IMR-90 (cell line): ENCODE measurements around the gene DHRS7B. TPM values are rescaled to one million over a fixed set of nuclear protein-coding genes. Genes with fewer than 3 reads are reported as not detected.
A peak's percentile ranks its signal among the peaks of the same experiment; 100 is the strongest.

ENCODE experiments used
- ATAC-seq: fragments of 200-7000 bp; cut with Tn5 transposase; 2 replicates; pipeline ENCODE4 v1.9.1; 2020; ENCODE audit warnings: low read depth, mild to moderate bottlenecking, moderate library complexity
- Bru-seq: library from RNA; stranded (reverse); fragments of 400-500 nt; gene quantifications from one replicate; lab custom pipeline; 2021; lab: Mats Ljungman, UMichigan
- BruChase-seq, 2 experiments: library from RNA; stranded (reverse); fragments of 400-500 nt; gene quantifications; one replicate each; lab custom pipeline; 2021; lab: Mats Ljungman, UMichigan
- BruUV-seq: library from RNA; stranded (reverse); fragments of 400-500 nt; replicated peaks from 2 replicates; lab custom pipeline; 2021; lab: Mats Ljungman, UMichigan
- CTCF ChIA-PET: fragments of 300-600 bp; formaldehyde crosslinking; extraction: SDS; loops from one replicate; lab custom pipeline; 2021; ENCODE audit warnings: antibody characterized with exemption; lab: Yijun Ruan, JAX
- POLR2A ChIA-PET: fragments of 300-600 bp; sonication (Branson Sonifier 250); formaldehyde crosslinking; loops from one replicate; lab custom pipeline; 2022; ENCODE audit warnings: antibody characterized with exemption; ENCODE audit not compliant: unreplicated experiment; lab: Charles Lee
- DNase-seq: peaks from one replicate; pipeline ENCODE4 v3.0.0; 2013
- H2AFZ ChIP-seq: replicated peaks from 2 replicates; pipeline ENCODE3; 2013; ENCODE audit warnings: low read length, mild to moderate bottlenecking; ENCODE audit not compliant: poor library complexity
- H2AK5ac ChIP-seq: 2 replicates; pipeline ENCODE4 v1.6.1; 2013; ENCODE audit warnings: low read depth, low read length, inconsistent platforms
- H2AK9ac ChIP-seq: replicated peaks from 2 replicates; pipeline ENCODE3; 2013; ENCODE audit warnings: mild to moderate bottlenecking, low read depth, low read length, moderate library complexity; ENCODE audit not compliant: poor library complexity
- H2BK120ac ChIP-seq: 2 replicates; pipeline ENCODE4 v1.6.1; 2013; ENCODE audit warnings: low read depth, low read length, inconsistent platforms
- H2BK15ac ChIP-seq: 3 replicates; pipeline ENCODE4 v1.6.1; 2013; ENCODE audit warnings: low read depth, low read length, inconsistent platforms
- H2BK20ac ChIP-seq: 2 replicates; pipeline ENCODE4 v1.6.1; 2013; ENCODE audit warnings: low read depth, mild to moderate bottlenecking, inconsistent platforms, low read length, moderate library complexity
- H2BK5ac ChIP-seq: 2 replicates; pipeline ENCODE4 v1.6.1; 2013; ENCODE audit warnings: mild to moderate bottlenecking, low read depth, low read length, inconsistent platforms; ENCODE audit not compliant: poor library complexity, severe bottlenecking
- H3K14ac ChIP-seq: replicated peaks from 2 replicates; pipeline ENCODE4 v1.6.1; 2013; ENCODE audit warnings: low read depth, low read length, inconsistent platforms
- H3K18ac ChIP-seq: 2 replicates; pipeline ENCODE4 v1.6.1; 2013; ENCODE audit warnings: low read depth, low read length, control low read depth
- H3K23ac ChIP-seq: 2 replicates; pipeline ENCODE4 v1.6.1; 2013; ENCODE audit warnings: low read depth, low read length, inconsistent platforms
- H3K27ac ChIP-seq: 2 replicates; pipeline ENCODE4 v1.5.1; 2013; ENCODE audit warnings: mild to moderate bottlenecking, control low read depth, low read length; ENCODE audit not compliant: insufficient read depth
- H3K27me3 ChIP-seq: 2 replicates; pipeline ENCODE4 v1.6.1; 2013; ENCODE audit warnings: low read length; ENCODE audit not compliant: control insufficient read depth, insufficient read depth
- H3K36me3 ChIP-seq: 2 replicates; pipeline ENCODE4 v1.6.1; 2013; ENCODE audit warnings: low read length, mixed read lengths; ENCODE audit not compliant: control insufficient read depth, insufficient read depth
- H3K4ac ChIP-seq: 2 replicates; pipeline ENCODE4 v1.6.1; 2013; ENCODE audit warnings: low read depth, low read length, inconsistent platforms
- H3K4me1 ChIP-seq: 2 replicates; pipeline ENCODE4 v1.6.1; 2013; ENCODE audit warnings: low read length, mixed read lengths; ENCODE audit not compliant: control insufficient read depth, insufficient read depth
- H3K4me2 ChIP-seq: 2 replicates; pipeline ENCODE4 v1.6.1; 2013; ENCODE audit warnings: low read depth, mild to moderate bottlenecking, control low read depth, low read length, moderate library complexity
- H3K4me3 ChIP-seq: 2 replicates; pipeline ENCODE4 v1.5.1; 2013; ENCODE audit warnings: low read depth, mild to moderate bottlenecking, control low read depth, low read length, moderate library complexity; ENCODE audit not compliant: insufficient read depth
- H3K56ac ChIP-seq: 2 replicates; pipeline ENCODE4 v1.6.1; 2013; ENCODE audit warnings: low read length, inconsistent platforms; ENCODE audit not compliant: insufficient read depth; ENCODE audit errors: extremely low read depth
- H3K79me1 ChIP-seq, 2 experiments: 2 replicates each; pipeline ENCODE4 v1.6.1; 2013; ENCODE audit warnings: low read length in 2 of 2, inconsistent platforms in 1 of 2, low read depth in 1 of 2
- H3K9ac ChIP-seq: 2 replicates; pipeline ENCODE4 v1.6.1; 2013; ENCODE audit warnings: low read depth, low read length, control low read depth
- H3K9me1 ChIP-seq: 2 replicates; pipeline ENCODE4 v1.6.1; 2013; ENCODE audit warnings: low read length, inconsistent platforms; ENCODE audit not compliant: insufficient read depth
- H3K9me3 ChIP-seq: 2 replicates; pipeline ENCODE4 v1.6.1; 2013; ENCODE audit warnings: low read length; ENCODE audit not compliant: control insufficient read depth, insufficient read depth
- H4K20me1 ChIP-seq: 2 replicates; pipeline ENCODE4 v1.6.1; 2013; ENCODE audit warnings: low read length, inconsistent platforms; ENCODE audit not compliant: insufficient read depth
- H4K5ac ChIP-seq: 2 replicates; pipeline ENCODE4 v1.6.1; 2013; ENCODE audit warnings: mild to moderate bottlenecking, low read depth, low read length, control low read depth
- H4K8ac ChIP-seq, 2 experiments: 2 replicates each; pipeline ENCODE4 v1.6.1; 2013; ENCODE audit warnings: low read depth in 2 of 2, low read length in 2 of 2, control low read depth in 1 of 2, inconsistent platforms in 1 of 2
- H4K91ac ChIP-seq: 2 replicates; pipeline ENCODE4 v1.6.1; 2013; ENCODE audit warnings: low read depth, low read length, inconsistent platforms; ENCODE audit not compliant: insufficient read depth
- CHD1 ChIP-seq: IDR thresholded peaks from 2 replicates; pipeline ENCODE4 v1.6.1; 2012; ENCODE audit warnings: low read depth, low read length, improper control_type of control experiment
- MAZ ChIP-seq: IDR thresholded peaks from 2 replicates; pipeline ENCODE4 v1.6.1; 2012; ENCODE audit warnings: low read depth, mild to moderate bottlenecking, low read length, improper control_type of control experiment, moderate library complexity, borderline replicate concordance
- MXI1 ChIP-seq: IDR thresholded peaks from 2 replicates; pipeline ENCODE4 v1.6.1; 2012; ENCODE audit warnings: low read depth, mild to moderate bottlenecking, low read length, moderate library complexity, borderline replicate concordance
- POLR2A ChIP-seq: IDR thresholded peaks from 2 replicates; pipeline ENCODE4 v1.6.1; 2012; ENCODE audit warnings: mild to moderate bottlenecking, low read depth, low read length
- RAD21 ChIP-seq: IDR thresholded peaks from 2 replicates; pipeline ENCODE4 v1.6.1; 2012; ENCODE audit warnings: low read length, improper control_type of control experiment
- RFX5 ChIP-seq: IDR thresholded peaks from 2 replicates; pipeline ENCODE4 v1.8.0; 2012; ENCODE audit warnings: low read depth, mild to moderate bottlenecking, low read length, moderate library complexity
- SMC3 ChIP-seq: fragments of 150-350 bp; IDR thresholded peaks from 2 replicates; pipeline ENCODE4 v1.6.1; 2016; ENCODE audit warnings: low read depth, mild to moderate bottlenecking, antibody characterized with exemption, low read length, moderate library complexity
- WGBS, 2 experiments: methylation state at CpG; one replicate each; pipeline versions ENCODE4 v1.1.5 to v1.1.7; 2013; ENCODE audit warnings: missing lambda C conversion rate in 2 of 2; ENCODE audit not compliant: insufficient read length in 1 of 2; ENCODE audit errors: extremely low coverage in 2 of 2; 5-methylcytosine and 5-hydroxymethylcytosine counted together
- dilution Hi-C: fragments of 300-500 bp; cut with HindIII; formaldehyde crosslinking; loops from one replicate; pipeline ENCODE4 v1.14.3; 2018; ENCODE audit warnings: low sequenced_read_pairs; ENCODE audit not compliant: unreplicated experiment
- in situ Hi-C: fragments of 300-500 bp; cut with MboI; formaldehyde crosslinking; loops from 3 replicates; pipeline ENCODE4 v1.14.3; 2019; ENCODE audit warnings: low sequenced_read_pairs, inconsistent platforms, mixed read lengths
- intact Hi-C: fragments of 100-400 bp; cut with micrococcal nuclease; formaldehyde crosslinking; loops from 2 replicates; pipeline ENCODE4 v1.10.0; 2022
- long read RNA-seq: library from polyadenylated mRNA; unstranded; transcript quantifications from one replicate; pipeline ENCODE4 v2.0.0, GENCODE V29; 2021; ENCODE audit not compliant: unreplicated experiment
- polyA plus RNA-seq, 3 experiments: library from polyadenylated mRNA; depleted of rRNA; stranded (reverse); fragments of >200 nt; gene quantifications; 2 replicates each; pipeline ENCODE4 v1.2.3, GENCODE V29; 2012; ENCODE audit warnings: low replicate concordance in 1 of 3
- total RNA-seq: library from RNA; depleted of rRNA; stranded (reverse); fragments of >200 nt; gene quantifications from 2 replicates; pipeline ENCODE4 v1.2.3, GENCODE V29; 2012; rRNA removed
- TF ChIP-seq, protein P1 (sequence below): fragments of 150-350 bp; IDR thresholded peaks from 2 replicates; pipeline ENCODE4 v1.6.1; 2017; ENCODE audit warnings: mild to moderate bottlenecking, antibody characterized with exemption, low read length, low read depth
- TF ChIP-seq, protein P2 (sequence below): fragments of 150-350 bp; IDR thresholded peaks from 2 replicates; pipeline ENCODE4 v1.6.1; 2016; ENCODE audit warnings: low read depth, mild to moderate bottlenecking, low read length, moderate library complexity, borderline replicate concordance

The DHRS7B gene, protein sequence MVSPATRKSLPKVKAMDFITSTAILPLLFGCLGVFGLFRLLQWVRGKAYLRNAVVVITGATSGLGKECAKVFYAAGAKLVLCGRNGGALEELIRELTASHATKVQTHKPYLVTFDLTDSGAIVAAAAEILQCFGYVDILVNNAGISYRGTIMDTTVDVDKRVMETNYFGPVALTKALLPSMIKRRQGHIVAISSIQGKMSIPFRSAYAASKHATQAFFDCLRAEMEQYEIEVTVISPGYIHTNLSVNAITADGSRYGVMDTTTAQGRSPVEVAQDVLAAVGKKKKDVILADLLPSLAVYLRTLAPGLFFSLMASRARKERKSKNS
- total RNA-seq (24.2 and 34.4 TPM in 2 replicates), polyA plus RNA-seq (2012; rRNA removed) (22.7 and 24.4 TPM in 2 replicates), Bru-seq, nascent RNA (percentile 63 among the genes with signal in this experiment), BruChase-seq, experiment 1, labeled RNA remaining after a 6-hour chase (percentile 78 among the genes with signal in this experiment), BruChase-seq, experiment 2, labeled RNA remaining after a 2-hour chase (percentile 66 among the genes with signal in this experiment)
- polyA plus RNA-seq (2012; cell fraction: cytosol; rRNA removed): 8.9 and 11.1 TPM in 2 replicates
- 13.3 and 15.6 TPM in 2 replicates for polyA plus RNA-seq (2012; cell fraction: nucleus; rRNA removed; ENCODE audit: low replicate concordance)
- long read RNA-seq, transcript DHRS7B-202 (7 exons, 2,175 nt): major isoform, 16 of 21 reads
- long read RNA-seq, partial matches to known transcripts: 0 of 21 reads
- long read RNA-seq, other reads (novel, unspliced or antisense): 3 of 21 reads

DNA sequence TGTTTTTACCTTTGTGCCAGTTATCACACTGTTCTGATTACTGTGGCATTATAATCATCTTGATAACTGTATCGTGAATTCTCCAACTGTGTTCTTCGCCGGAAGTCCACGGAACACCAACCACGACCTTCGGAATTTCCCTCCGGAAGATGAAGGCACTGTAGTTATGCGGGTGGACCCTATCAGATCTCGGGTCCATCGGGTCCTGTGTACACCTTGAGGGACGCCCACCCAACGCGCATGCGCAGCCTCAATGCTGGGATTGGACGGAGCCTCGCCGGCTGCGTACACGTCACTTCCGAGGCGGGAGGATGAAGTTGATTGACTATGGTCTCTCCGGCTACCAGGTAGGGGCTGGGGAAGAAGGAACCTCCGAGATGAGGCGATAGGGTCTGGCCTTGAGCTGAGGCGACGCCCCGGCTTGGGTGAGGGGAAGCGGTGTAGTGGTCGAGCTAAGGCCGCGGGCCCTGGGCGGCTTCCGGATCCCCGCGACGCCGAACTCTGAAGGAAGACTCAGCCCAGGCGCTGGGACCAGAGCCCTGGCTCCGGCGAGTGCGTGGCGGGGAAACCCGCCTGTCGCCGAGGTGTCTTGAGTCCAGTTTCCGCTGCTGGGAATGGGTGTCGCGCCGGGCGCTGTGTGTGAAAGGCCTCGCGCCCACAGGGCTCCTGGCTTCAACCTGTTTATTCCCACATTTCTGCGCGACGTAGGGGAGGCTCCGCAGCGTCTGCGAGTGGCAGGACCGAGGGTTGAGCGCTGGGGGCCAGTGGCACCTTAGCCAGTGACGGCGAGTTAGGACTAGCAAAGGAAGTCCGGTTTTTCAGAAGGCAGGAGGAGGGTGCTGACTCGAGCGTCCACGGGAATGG is at the start of gene DHRS7B:
Gene DHRS7B (plus strand): TSS at position 320 of the 864 bp plus-strand sequence. CDS start 8 bp downstream, at position 328.
- Histone ChIP-seq H3K14ac (peak within 1 kb of the TSS; percentile 64), H3K4me2 (peak within 1 kb of the TSS; percentile 98), H3K23ac (peak within 1 kb of the TSS; percentile 72), H3K36me3 (no peaks in the 10 kb centered on the region), H3K4me3 (peak within 1 kb of the TSS; percentile 64), H2BK120ac (peak within 1 kb of the TSS; percentile 46; the same call in 1 of the 2 replicates), H2AK5ac (peak within 1 kb of the TSS; percentile 56; the same call in 1 of the 2 replicates), H3K27me3 (no peaks in the 10 kb centered on the region), H3K9me1 (no peaks in the 10 kb centered on the region), H3K27ac (peak within 1 kb of the TSS; percentile 62), H4K91ac (peak within 1 kb of the TSS; percentile 74), H2BK20ac (no peak within 1 kb of the TSS), H2AK9ac (peak within 1 kb of the TSS; percentile 91), H2BK15ac (no peak within 1 kb of the TSS), H3K9ac (peak within 1 kb of the TSS; percentile 72), H3K79me1 (peaks cover 9 to 16% of the 10 kb centered on the region in 2 experiments), H3K18ac (peak within 1 kb of the TSS; percentile 48; the same call in 1 of the 2 replicates), H3K9me3 (no peaks in the 10 kb centered on the region), H4K5ac (peak within 1 kb of the TSS; percentile 97), H3K4me1 (no peaks in the 10 kb centered on the region), H2AFZ (peak within 1 kb of the TSS; percentile 100), H2BK5ac (peak within 1 kb of the TSS; percentile 49), H4K20me1 (no peaks in the 10 kb centered on the region), H3K56ac (peak within 1 kb of the TSS; percentile 70), H4K8ac (peak within 1 kb of the TSS; percentile 61 to 92), H3K4ac (peak within 1 kb of the TSS; percentile 51)
- in situ Hi-C loops (loop anchor here (5.0 kb wide), 1 partner anchor 385 kb away; no protein-coding TSS in a partner anchor), intact Hi-C loops (loop anchor here (2.0 to 5.0 kb wide), 3 partner anchors 125 to 384 kb away; partner anchors contain the start of gene NATD1), dilution Hi-C loops (no loop called here)
- POLR2A ChIA-PET: interaction anchor here (1.0 kb wide), 1 partner anchor 23 kb away, joined by 6 read pairs; no protein-coding TSS in a partner anchor
- CTCF ChIA-PET: interaction anchor here (0.7 to 1.4 kb wide), 2 partner anchors 84 to 334 kb away, joined by 3 to 5 read pairs; partner anchors contain the start of gene USP22
- ATAC-seq: peak; percentile 93
- BruUV-seq: TSS peak; percentile 32
- WGBS, 2 experiments: 0% methylated on average over 28 of the region's 66 CpGs; no CpG with 5 or more reads in 1 of the 2 experiments
- DNase-seq: peak; percentile 88
- no peak for TF ChIP-seq CHD1
- TF ChIP-seq MXI1: no peak
- no peak for TF ChIP-seq SMC3
- TF ChIP-seq MAZ: peak; percentile 48; the same call in 1 of the 2 replicates
- TF ChIP-seq, protein P1, sequence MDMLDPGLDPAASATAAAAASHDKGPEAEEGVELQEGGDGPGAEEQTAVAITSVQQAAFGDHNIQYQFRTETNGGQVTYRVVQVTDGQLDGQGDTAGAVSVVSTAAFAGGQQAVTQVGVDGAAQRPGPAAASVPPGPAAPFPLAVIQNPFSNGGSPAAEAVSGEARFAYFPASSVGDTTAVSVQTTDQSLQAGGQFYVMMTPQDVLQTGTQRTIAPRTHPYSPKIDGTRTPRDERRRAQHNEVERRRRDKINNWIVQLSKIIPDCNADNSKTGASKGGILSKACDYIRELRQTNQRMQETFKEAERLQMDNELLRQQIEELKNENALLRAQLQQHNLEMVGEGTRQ: no peak
- no peak for TF ChIP-seq RFX5
- no peak for TF ChIP-seq RAD21
- TF ChIP-seq POLR2A: peak; percentile 70
- TF ChIP-seq, protein P2, sequence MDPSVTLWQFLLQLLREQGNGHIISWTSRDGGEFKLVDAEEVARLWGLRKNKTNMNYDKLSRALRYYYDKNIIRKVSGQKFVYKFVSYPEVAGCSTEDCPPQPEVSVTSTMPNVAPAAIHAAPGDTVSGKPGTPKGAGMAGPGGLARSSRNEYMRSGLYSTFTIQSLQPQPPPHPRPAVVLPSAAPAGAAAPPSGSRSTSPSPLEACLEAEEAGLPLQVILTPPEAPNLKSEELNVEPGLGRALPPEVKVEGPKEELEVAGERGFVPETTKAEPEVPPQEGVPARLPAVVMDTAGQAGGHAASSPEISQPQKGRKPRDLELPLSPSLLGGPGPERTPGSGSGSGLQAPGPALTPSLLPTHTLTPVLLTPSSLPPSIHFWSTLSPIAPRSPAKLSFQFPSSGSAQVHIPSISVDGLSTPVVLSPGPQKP: no peak
